ENCODE data around the gene C12orf57. TPM values are rescaled to one million over a fixed set of nuclear protein-coding genes. Genes with fewer than 3 reads are reported as not detected.

The C12orf57 gene
- total and polyA plus RNA-seq, 10 of the 15 experiments (the other 5 are each of a cell fraction or from before 2014, with no cell fraction given) = 64.5 to 377 (median 211) TPM

- ChIA-PET SMC1A (ENCODE audit: uncharacterized antibody, unreplicated experiment) (interaction anchor here (0.6 to 2.3 kb wide), 2 partner anchors 10 to 83 kb away, joined by 3 to 7 read pairs; no protein-coding TSS in a partner anchor), POLR2A (interaction anchor here (2.0 to 17.8 kb wide), 4 partner anchors 7 to 24 kb away, joined by 4 to 524 read pairs (median 17); partner anchors contain the start of genes ATN1, C12orf57 and RNU7-1), CTCF (interaction anchor here (0.5 to 8.6 kb wide), 8 partner anchors 9 to 404 kb away, joined by 3 to 111 read pairs (median 4); partner anchors contain the start of genes C1R and SPSB2), RAD21 (ENCODE audit: unreplicated experiment) (interaction anchor here (1.0 kb wide), 1 partner anchor 11 kb away, joined by 3 read pairs; no protein-coding TSS in a partner anchor)
- FAIRE-seq = no peak
- Histone ChIP-seq H3K9me3 (replicated peaks; ENCODE audit: control insufficient read depth, insufficient read depth, low read length) (no peaks in the 10 kb centered on the region), H3K36me3 (ENCODE audit: control insufficient read depth in 2 of 2, insufficient read depth in 2 of 2, low read length in 1 of 2) (peaks cover 4 to 5% of the 10 kb centered on the region in 2 experiments; a peak in 3 of 4 replicates), H3K4me3 (peak overlapping the region; percentile 86), H4K20me1 (ENCODE audit: control insufficient read depth, insufficient read depth) (no peaks in the 10 kb centered on the region), H3K4me2 (ENCODE audit: control insufficient read depth, insufficient read depth) (peak overlapping the region; percentile 95), H3K27me3 (replicated peaks in 1 of 2; ENCODE audit: control insufficient read depth in 2 of 2, insufficient read depth in 2 of 2, low read length in 1 of 2) (no peaks in the 10 kb centered on the region), H3K27ac (ENCODE audit: control insufficient read depth, insufficient read depth) (peak overlapping the region; percentile 92; the same call in 1 of the 2 replicates), H3K79me2 (ENCODE audit: control insufficient read depth, insufficient read depth, low read length) (peaks cover 26% of the 10 kb centered on the region), H2AFZ (ENCODE audit: control insufficient read depth, low read depth, low read length) (no peak overlapping the region), H3K4me1 (ENCODE audit: control insufficient read depth, insufficient read depth, low read length) (peaks cover 11% of the 10 kb centered on the region; the same call in 1 of the 2 replicates), H3K9ac (ENCODE audit: control insufficient read depth, insufficient read depth, low read length) (peak overlapping the region; percentile 96; the same call in 1 of the 2 replicates)
- no peak for DNase-seq (ENCODE audit: low read depth, low spot score)
- BruUV-seq (replicated peaks) = no TSS peak
- intact Hi-C loops (cut with micrococcal nuclease; ENCODE audit: unreplicated experiment) = no loop called here
- WGBS (ENCODE audit: insufficient coverage, insufficient replicate concordance, low lambda C conversion rate, missing lambda C conversion rate) = 33% methylated on average over 3 of the region's 3 CpGs
- in situ Hi-C loops (cut with MboI) = no loop called here
- no peak for ATAC-seq
- no peak for TF ChIP-seq ETV6 (conservative IDR thresholded peaks at IDR 0.05 in 1 of 2, IDR thresholded peaks at IDR 0.05 in 1 of 2; ENCODE audit: borderline replicate concordance in 1 of 2, low read depth in 1 of 2)
- no peak for TF ChIP-seq BCL3 (IDR thresholded peaks at IDR 0.05; ENCODE audit: borderline replicate concordance, insufficient read depth, low read depth, low read length, poor library complexity, severe bottlenecking)
- no peak for TF ChIP-seq SIN3A (IDR thresholded peaks at IDR 0.05; ENCODE audit: low read depth, low read length)
- TF ChIP-seq ZNF622 (IDR thresholded peaks at IDR 0.05) = no peak
- no peak for TF ChIP-seq POLR2AphosphoS2 (IDR thresholded peaks at IDR 0.05; ENCODE audit: low read depth, low read length)
- no peak for TF ChIP-seq IRF4 (IDR thresholded peaks at IDR 0.05; ENCODE audit: low read depth, low read length)
- TF ChIP-seq RAD21 (IDR thresholded peaks at IDR 0.05; ENCODE audit: insufficient read depth, low read depth, low read length) = no peak
- TF ChIP-seq E2F8 (IDR thresholded peaks at IDR 0.05; ENCODE audit: low read depth, partially characterized antibody) = no peak
- TF ChIP-seq, protein P1, sequence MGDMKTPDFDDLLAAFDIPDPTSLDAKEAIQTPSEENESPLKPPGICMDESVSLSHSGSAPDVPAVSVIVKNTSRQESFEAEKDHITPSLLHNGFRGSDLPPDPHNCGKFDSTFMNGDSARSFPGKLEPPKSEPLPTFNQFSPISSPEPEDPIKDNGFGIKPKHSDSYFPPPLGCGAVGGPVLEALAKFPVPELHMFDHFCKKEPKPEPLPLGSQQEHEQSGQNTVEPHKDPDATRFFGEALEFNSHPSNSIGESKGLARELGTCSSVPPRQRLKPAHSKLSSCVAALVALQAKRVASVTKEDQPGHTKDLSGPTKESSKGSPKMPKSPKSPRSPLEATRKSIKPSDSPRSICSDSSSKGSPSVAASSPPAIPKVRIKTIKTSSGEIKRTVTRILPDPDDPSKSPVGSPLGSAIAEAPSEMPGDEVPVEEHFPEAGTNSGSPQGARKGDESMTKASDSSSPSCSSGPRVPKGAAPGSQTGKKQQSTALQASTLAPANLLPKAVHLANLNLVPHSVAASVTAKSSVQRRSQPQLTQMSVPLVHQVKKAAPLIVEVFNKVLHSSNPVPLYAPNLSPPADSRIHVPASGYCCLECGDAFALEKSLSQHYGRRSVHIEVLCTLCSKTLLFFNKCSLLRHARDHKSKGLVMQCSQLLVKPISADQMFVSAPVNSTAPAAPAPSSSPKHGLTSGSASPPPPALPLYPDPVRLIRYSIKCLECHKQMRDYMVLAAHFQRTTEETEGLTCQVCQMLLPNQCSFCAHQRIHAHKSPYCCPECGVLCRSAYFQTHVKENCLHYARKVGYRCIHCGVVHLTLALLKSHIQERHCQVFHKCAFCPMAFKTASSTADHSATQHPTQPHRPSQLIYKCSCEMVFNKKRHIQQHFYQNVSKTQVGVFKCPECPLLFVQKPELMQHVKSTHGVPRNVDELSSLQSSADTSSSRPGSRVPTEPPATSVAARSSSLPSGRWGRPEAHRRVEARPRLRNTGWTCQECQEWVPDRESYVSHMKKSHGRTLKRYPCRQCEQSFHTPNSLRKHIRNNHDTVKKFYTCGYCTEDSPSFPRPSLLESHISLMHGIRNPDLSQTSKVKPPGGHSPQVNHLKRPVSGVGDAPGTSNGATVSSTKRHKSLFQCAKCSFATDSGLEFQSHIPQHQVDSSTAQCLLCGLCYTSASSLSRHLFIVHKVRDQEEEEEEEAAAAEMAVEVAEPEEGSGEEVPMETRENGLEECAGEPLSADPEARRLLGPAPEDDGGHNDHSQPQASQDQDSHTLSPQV (IDR thresholded peaks at IDR 0.05) = no peak
- no peak for TF ChIP-seq ZNF207 (IDR thresholded peaks at IDR 0.05; ENCODE audit: borderline replicate concordance)
- no peak for TF ChIP-seq CBX3 (IDR thresholded peaks at IDR 0.05; ENCODE audit: borderline replicate concordance, low read depth)
- TF ChIP-seq MEF2A (IDR thresholded peaks at IDR 0.05; ENCODE audit: insufficient read depth, low read depth, low read length) = no peak
- no peak for TF ChIP-seq MEF2B (IDR thresholded peaks at IDR 0.05; ENCODE audit: partially characterized antibody, poor library complexity, severe bottlenecking)
- no peak for TF ChIP-seq WRNIP1 (IDR thresholded peaks at IDR 0.05; ENCODE audit: borderline replicate concordance, low read depth, low read length)
- TF ChIP-seq SUPT20H (IDR thresholded peaks at IDR 0.05; ENCODE audit: borderline replicate concordance, control insufficient read depth, low read depth, low read length) = no peak
Observed at GRCh38 chr12:6936194-6936635, 7.6 kb upstream of the C12orf57 start.

Measured in GM12878 (cell line).